ENCODE results near the gene ADRM1. TPM values are rescaled to one million over a fixed set of nuclear protein-coding genes. Genes with fewer than 3 reads are reported as not detected.

The ADRM1 gene
- total RNA-seq, 2 experiments from 2014 or later = 97.7 to 103 TPM

DNA sequence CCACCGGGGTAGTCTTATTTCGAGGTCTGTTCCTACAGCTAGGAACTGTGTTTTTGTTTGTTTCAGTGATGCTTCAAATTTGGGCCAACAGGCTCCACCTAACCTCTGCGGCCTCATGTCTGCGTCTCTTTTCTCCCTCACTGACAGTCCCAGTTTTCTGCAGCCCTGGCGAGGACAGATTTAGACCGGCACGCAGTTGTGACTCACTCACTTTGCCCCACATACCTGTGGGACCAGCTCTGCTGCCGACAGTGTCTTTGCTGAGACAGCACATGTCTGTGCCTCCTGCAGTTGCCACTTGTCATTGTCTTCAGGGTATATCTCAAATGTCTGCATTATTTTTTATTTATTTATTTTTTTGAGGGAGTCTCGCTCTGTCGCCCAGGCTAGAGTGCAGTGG is 35.3 kb upstream of the ADRM1 start:
- no peaks in the 10 kb centered on the region for H3K4me1 Mint-ChIP-seq (ENCODE audit: low read depth)
- ATAC-seq (no peak), DNase-seq (no peak)
- H3K27ac Mint-ChIP-seq = no peak overlapping the region
- H3K9me3 Mint-ChIP-seq (ENCODE audit: insufficient read depth) = no peaks in the 10 kb centered on the region
- H3K4me3 Mint-ChIP-seq = no peak overlapping the region
- ChIA-PET CTCF (no interaction called here), POLR2A (no interaction called here)
- peaks cover 15% of the 10 kb centered on the region for H3K36me3 Mint-ChIP-seq (ENCODE audit: low read depth)
- no peaks in the 10 kb centered on the region for H3K27me3 Mint-ChIP-seq (ENCODE audit: low read depth)

DNA sequence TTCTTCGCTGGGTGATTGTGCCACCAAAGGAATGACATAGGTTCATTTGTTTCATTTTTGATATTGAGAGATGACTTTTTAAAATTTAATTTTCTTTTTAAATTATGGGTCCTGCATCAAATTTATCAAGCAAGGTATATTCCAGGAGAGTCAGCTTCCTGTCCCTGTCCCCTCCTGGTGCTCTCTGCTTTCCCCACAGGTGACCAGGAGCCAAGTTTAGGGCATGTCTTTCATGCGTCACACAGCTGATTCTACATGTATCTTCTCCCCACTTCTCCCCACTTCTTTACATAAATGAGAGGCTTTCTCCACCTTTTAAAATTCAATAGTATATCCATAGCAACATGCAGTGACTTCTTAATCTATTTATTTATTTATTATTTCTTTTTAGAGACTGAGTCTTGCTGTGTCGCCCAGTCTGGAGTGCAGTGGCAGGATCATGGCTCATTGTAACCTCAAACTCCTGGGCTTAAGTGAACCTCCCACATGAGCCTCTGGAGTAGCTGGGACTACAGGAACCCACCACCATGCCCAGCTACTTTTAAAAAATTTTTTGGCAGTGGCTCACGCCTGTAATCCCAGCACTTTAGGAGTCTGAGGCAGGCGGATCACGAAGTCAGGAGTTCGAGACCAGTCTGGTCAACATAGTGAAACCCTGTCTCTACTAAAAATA is 34.4 kb upstream of the ADRM1 start:
- CTCF ChIA-PET = no interaction called here

DNA sequence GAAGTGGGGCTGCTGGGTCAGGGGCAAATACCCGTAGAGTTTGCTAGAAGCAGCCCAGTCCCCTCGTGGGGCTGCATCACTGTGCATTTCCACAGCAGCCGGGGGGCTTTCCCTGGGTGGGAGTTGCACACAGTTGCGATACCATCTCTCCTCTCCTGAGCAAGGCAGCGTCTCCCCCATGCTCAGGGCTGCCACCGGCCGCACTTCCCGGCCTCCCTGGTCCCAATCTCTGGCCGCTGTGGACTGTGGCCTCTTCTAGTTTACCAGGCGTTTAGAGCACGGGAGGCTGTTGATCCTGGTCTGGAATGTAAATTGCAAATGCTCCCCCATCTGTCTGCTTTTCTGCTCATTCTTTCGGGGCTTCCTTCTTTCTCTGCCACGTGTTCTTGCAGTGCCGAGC is 33.4 kb upstream of the ADRM1 start:
- H3K27ac Mint-ChIP-seq = no peak overlapping the region
- DNase-seq (no peak), ATAC-seq (no peak)
- POLR2A ChIA-PET = no interaction called here
- H3K9me3 Mint-ChIP-seq (ENCODE audit: insufficient read depth) = no peaks in the 10 kb centered on the region
- CTCF ChIA-PET = no interaction called here
- no peaks in the 10 kb centered on the region for H3K27me3 Mint-ChIP-seq (ENCODE audit: low read depth)
- no peaks in the 10 kb centered on the region for H3K4me1 Mint-ChIP-seq (ENCODE audit: low read depth)
- H3K4me3 Mint-ChIP-seq = no peak overlapping the region
- peaks cover 13% of the 10 kb centered on the region for H3K36me3 Mint-ChIP-seq (ENCODE audit: low read depth)

More for the DNA sequence above, 34.4 kb upstream of the ADRM1 start:
- POLR2A ChIA-PET = interaction anchor here (0.5 kb wide), 1 partner anchor 64 kb away, joined by 3 read pairs; no protein-coding TSS in a partner anchor
- H3K27me3 Mint-ChIP-seq (ENCODE audit: low read depth) = no peaks in the 10 kb centered on the region
- H3K27ac Mint-ChIP-seq = no peak overlapping the region
- ATAC-seq (no peak), DNase-seq (no peak)
- no peaks in the 10 kb centered on the region for H3K9me3 Mint-ChIP-seq (ENCODE audit: insufficient read depth)
- H3K4me3 Mint-ChIP-seq = no peak overlapping the region
- H3K36me3 Mint-ChIP-seq (ENCODE audit: low read depth) = peaks cover 12% of the 10 kb centered on the region
- H3K4me1 Mint-ChIP-seq (ENCODE audit: low read depth) = no peaks in the 10 kb centered on the region

DNA sequence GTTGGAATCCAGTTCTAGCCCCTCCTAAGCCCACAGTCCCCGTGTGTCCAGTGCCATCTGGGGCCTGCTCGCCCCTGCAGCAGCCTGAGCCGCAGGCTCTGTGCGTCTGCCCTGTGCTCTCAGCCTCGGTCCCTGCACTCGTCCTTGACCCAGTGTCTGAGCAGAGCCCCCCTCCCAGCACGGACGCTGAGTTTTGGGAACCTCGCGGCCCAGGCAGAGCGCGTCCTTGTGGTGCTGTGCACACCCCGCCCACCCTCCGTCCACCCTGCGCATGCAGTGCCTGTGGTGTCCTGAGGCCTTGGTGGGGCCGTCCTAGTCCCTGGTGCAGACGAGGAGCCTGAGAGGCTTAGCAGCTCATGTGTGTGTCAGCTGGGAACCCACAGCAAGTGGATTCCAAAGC is 32.9 kb upstream of the ADRM1 start:
- no peaks in the 10 kb centered on the region for H3K27me3 Mint-ChIP-seq (ENCODE audit: low read depth)
- H3K27ac Mint-ChIP-seq = no peak overlapping the region
- ChIA-PET CTCF (no interaction called here), POLR2A (no interaction called here)
- H3K4me3 Mint-ChIP-seq = no peak overlapping the region
- no peak for ATAC-seq
- DNase-seq = no peak
- H3K4me1 Mint-ChIP-seq (ENCODE audit: low read depth) = no peaks in the 10 kb centered on the region
- no peaks in the 10 kb centered on the region for H3K9me3 Mint-ChIP-seq (ENCODE audit: insufficient read depth)
- H3K36me3 Mint-ChIP-seq (ENCODE audit: low read depth) = peaks cover 9% of the 10 kb centered on the region

DNA sequence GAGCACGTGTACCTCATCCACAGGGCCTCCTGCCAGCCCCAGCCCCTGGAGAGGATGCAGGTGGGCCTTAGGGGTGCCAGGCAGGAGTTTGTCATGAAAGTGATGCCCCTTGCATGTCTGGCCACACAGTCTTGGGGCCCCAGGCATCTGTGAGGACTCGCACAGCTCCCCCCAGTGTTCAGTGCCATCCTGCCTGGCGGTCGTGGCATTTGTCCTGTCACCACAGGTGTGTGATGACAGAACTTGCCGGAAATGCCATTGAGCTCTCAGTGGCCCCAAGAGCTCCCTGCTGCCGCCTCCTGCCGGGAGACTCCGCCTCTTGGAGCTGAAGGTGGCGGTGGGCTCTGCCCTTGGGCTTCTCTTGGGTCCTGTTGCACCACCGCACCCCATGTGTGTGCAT is 30.6 kb upstream of the ADRM1 start:
- H3K4me3 Mint-ChIP-seq = no peak overlapping the region
- no peak for DNase-seq
- H3K36me3 Mint-ChIP-seq (ENCODE audit: low read depth) = peaks cover 6% of the 10 kb centered on the region

DNA sequence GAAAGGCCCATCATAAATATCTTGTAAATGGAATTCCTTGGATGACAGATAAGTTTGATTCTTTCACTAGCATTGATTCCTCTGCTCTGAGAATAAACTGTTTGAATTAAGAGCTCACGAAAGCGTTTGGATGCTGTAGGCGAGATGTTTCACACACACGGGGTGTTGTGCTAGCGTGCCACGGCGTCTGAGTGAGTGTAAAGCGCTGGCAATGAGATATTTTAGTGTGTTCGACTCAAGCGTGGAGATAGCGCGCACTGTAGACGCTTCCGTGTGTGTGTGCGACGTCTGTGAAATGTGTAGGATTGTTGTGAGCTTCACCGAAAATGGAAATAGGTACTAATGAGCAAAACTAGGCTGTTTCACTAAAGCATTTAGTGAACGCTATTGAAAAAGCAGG is 29.4 kb upstream of the ADRM1 start:
- Mint-ChIP-seq H3K4me3 (no peak overlapping the region), H3K27me3 (ENCODE audit: low read depth) (no peaks in the 10 kb centered on the region), H3K36me3 (ENCODE audit: low read depth) (peaks cover 6% of the 10 kb centered on the region), H3K4me1 (ENCODE audit: low read depth) (no peaks in the 10 kb centered on the region), H3K27ac (no peak overlapping the region), H3K9me3 (ENCODE audit: insufficient read depth) (no peaks in the 10 kb centered on the region)
- ATAC-seq (no peak), DNase-seq (no peak)
- POLR2A ChIA-PET = interaction anchor here (0.7 kb wide), 1 partner anchor 113 kb away, joined by 4 read pairs; the partner anchor contains the start of gene RPS21
- CTCF ChIA-PET = no interaction called here

More for the DNA sequence above, 30.6 kb upstream of the ADRM1 start:
- H3K9me3 Mint-ChIP-seq (ENCODE audit: insufficient read depth) = no peaks in the 10 kb centered on the region
- no peak overlapping the region for H3K27ac Mint-ChIP-seq
- no peaks in the 10 kb centered on the region for H3K4me1 Mint-ChIP-seq (ENCODE audit: low read depth)
- CTCF ChIA-PET = no interaction called here
- no peaks in the 10 kb centered on the region for H3K27me3 Mint-ChIP-seq (ENCODE audit: low read depth)
- no peak for ATAC-seq
- POLR2A ChIA-PET = no interaction called here

DNA sequence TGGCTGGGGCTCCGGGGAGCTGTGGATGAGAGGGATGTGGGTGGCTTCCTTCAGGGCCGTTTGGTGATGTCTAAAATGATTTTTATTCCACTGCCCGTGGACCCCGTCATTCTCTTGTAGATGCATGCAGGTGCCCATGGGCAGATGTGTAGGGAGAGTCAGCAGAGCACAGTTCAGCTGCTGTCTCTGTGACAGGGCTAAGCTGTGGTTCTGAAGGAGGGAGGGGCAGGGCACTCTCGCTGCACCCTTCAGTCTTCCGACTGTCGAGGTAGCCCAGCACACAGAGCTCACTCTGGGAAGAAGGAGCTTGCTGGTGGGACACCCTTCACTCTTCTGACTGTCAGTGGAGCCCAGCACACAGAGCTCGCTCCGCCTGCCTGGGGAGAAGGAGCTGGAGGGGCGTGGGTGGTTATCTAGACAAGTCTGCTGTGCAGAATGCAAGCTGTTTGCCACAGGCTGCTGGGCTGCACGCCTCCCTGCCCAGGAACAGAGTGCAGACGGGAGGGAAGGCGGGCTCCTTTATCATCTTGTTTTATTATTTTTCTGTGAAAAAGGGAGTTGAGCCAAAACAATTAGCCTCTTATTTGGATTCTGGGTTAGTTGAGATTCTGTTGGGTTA is 28.4 kb upstream of the ADRM1 start:
- no peaks in the 10 kb centered on the region for H3K9me3 Mint-ChIP-seq (ENCODE audit: insufficient read depth)
- H3K4me1 Mint-ChIP-seq (ENCODE audit: low read depth) = no peaks in the 10 kb centered on the region
- H3K36me3 Mint-ChIP-seq (ENCODE audit: low read depth) = peaks cover 7% of the 10 kb centered on the region
- POLR2A ChIA-PET = no interaction called here
- no peak overlapping the region for H3K4me3 Mint-ChIP-seq
- no peak for DNase-seq
- no peak for ATAC-seq
- no peak overlapping the region for H3K27ac Mint-ChIP-seq
- CTCF ChIA-PET = no interaction called here
- H3K27me3 Mint-ChIP-seq (ENCODE audit: low read depth) = no peaks in the 10 kb centered on the region

DNA sequence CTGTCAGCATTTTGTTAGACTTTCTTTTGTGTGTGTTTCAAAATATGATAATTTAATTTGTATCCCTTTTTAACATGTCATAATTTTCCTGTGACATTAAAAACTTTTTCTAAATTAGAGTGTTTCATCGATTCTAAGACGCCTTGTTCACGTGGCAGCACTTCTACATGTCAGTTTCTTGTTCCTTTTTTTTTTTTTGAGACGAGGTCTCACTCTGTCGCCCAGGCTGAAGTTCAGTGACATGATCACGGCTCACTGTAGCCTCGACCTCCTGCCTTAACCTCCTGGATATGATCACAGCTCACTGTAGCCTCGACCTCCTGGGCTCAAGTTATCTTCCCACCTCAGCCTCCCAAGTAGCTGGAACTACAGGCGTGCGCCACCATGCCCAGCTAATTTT is 27.6 kb upstream of the ADRM1 start:
- ChIA-PET POLR2A (no interaction called here), CTCF (no interaction called here)
- Mint-ChIP-seq H3K4me1 (ENCODE audit: low read depth) (no peaks in the 10 kb centered on the region), H3K27me3 (ENCODE audit: low read depth) (no peaks in the 10 kb centered on the region), H3K27ac (no peak overlapping the region), H3K4me3 (no peak overlapping the region), H3K9me3 (ENCODE audit: insufficient read depth) (no peaks in the 10 kb centered on the region), H3K36me3 (ENCODE audit: low read depth) (peaks cover 9% of the 10 kb centered on the region)
- DNase-seq (no peak), ATAC-seq (no peak)

DNA sequence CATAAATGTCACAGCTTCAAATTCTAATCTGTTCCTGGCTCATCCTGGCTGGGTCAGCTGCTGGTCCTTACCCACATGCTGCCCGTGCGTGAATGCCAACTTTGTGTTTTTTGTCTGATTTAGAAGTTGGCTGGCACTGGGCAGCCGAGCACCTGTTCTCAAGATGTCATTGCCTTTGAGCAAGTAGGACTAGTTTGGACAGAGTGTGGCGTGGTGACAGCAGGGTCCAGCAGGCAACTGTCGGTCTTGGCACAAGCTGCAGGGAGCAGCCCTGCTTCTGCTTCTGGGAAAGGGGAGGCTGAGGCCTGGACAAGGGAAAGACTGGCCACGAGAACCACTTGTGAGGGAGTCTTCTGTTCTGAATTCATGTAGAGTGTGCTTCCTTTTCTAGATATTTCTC is 26.4 kb upstream of the ADRM1 start:
- ChIA-PET POLR2A (no interaction called here), CTCF (no interaction called here)
- H3K4me3 Mint-ChIP-seq = no peak overlapping the region
- no peak overlapping the region for H3K27ac Mint-ChIP-seq
- peaks cover 10% of the 10 kb centered on the region for H3K36me3 Mint-ChIP-seq (ENCODE audit: low read depth)
- no peak for DNase-seq
- no peaks in the 10 kb centered on the region for H3K4me1 Mint-ChIP-seq (ENCODE audit: low read depth)
- no peaks in the 10 kb centered on the region for H3K9me3 Mint-ChIP-seq (ENCODE audit: insufficient read depth)
- ATAC-seq = no peak
- H3K27me3 Mint-ChIP-seq (ENCODE audit: low read depth) = no peaks in the 10 kb centered on the region

DNA sequence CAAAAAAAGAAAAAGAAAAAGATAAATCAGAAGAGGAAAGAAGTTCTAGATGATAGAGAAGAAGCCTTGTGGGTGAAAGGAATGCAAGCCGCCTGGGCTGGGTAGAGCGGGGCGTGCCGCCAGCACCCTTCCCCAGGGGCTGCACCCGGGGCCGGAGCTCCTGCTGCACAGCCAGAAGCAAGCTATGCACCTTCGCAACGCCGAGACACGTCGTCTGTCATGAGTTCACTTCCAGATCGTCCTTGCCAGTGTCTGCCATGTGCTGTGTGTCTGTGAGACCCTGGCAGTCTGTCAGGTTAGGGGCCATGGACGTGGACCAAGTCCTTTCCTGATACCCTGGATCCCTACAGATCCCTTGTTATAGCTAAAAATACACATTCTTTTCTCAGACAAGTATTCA is 25.5 kb upstream of the ADRM1 start:
- POLR2A ChIA-PET = no interaction called here
- no peak for ATAC-seq

DNA sequence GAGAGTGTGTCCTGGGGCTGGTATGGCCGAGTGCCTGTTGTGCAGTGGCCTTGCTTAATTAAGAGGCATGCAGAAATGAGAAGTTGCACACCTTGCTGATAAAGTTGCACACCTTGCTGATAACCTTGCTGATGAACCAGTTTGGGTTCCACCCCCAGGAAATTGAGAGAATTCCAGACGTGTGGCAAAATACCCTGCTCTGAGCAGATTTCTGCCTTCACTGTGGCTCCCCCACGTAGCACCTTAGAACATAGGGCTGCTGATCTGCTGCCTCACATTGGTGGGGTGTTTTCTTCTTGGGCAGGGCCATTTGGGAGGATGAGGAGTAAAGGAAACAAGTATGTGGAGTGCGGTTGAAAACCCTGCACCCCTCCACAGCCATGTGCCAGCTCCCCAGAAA is 22.5 kb upstream of the ADRM1 start:
- POLR2A ChIA-PET = no interaction called here
- Mint-ChIP-seq H3K27ac (no peak overlapping the region), H3K36me3 (ENCODE audit: low read depth) (peaks cover 11% of the 10 kb centered on the region), H3K4me3 (no peak overlapping the region), H3K9me3 (ENCODE audit: insufficient read depth) (no peaks in the 10 kb centered on the region), H3K4me1 (ENCODE audit: low read depth) (no peaks in the 10 kb centered on the region), H3K27me3 (ENCODE audit: low read depth) (no peaks in the 10 kb centered on the region)
- ATAC-seq (no peak), DNase-seq (no peak)
- CTCF ChIA-PET = no interaction called here

More for the DNA sequence above, 25.5 kb upstream of the ADRM1 start:
- H3K27ac Mint-ChIP-seq = no peak overlapping the region
- H3K36me3 Mint-ChIP-seq (ENCODE audit: low read depth) = peaks cover 17% of the 10 kb centered on the region
- no peaks in the 10 kb centered on the region for H3K4me1 Mint-ChIP-seq (ENCODE audit: low read depth)
- H3K27me3 Mint-ChIP-seq (ENCODE audit: low read depth) = no peaks in the 10 kb centered on the region
- H3K9me3 Mint-ChIP-seq (ENCODE audit: insufficient read depth) = no peaks in the 10 kb centered on the region
- H3K4me3 Mint-ChIP-seq = no peak overlapping the region
- DNase-seq = no peak
- CTCF ChIA-PET = no interaction called here

DNA sequence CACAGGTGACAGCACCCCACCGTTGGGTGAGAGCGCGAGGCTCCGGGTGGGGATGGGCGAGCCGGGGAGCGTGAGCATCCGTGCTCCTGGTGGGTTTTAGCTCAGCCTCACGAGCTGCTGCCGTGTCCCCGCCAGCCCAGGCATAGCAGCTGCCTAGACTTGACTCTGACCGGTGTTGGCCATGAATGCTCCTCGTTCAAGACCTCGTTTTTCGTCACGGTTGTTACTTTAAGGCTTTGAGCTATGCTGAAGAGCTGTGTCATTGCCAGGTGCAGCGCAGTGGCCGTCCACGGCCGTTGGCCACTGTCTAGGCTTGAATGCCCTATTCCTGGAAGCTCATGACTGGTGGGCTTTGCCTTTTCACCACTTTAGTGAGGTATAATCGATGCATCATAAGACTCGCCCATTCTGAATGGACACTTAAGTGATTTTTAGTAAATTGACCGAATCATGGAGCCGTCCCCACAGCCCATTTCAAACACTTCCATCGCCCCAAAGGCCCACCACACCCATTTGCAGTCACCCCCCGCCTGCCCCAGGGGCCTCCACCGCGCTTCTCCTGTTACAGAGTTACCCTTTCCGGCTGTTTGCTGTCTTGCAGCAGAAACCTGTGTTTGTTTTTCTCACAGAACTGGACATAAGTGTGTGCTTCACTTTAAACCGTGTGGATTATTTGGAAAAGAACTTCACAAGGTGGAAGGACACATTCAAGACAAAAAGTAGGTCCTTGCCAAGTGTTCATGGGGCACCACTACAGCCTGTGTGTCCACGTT is 21.4 kb upstream of the ADRM1 start:
- POLR2A ChIA-PET = no interaction called here
- DNase-seq (no peak), ATAC-seq (no peak)
- H3K4me1 Mint-ChIP-seq (ENCODE audit: low read depth) = no peaks in the 10 kb centered on the region
- H3K4me3 Mint-ChIP-seq = no peak overlapping the region
- no peak overlapping the region for H3K27ac Mint-ChIP-seq
- H3K27me3 Mint-ChIP-seq (ENCODE audit: low read depth) = no peaks in the 10 kb centered on the region
- peaks cover 11% of the 10 kb centered on the region for H3K36me3 Mint-ChIP-seq (ENCODE audit: low read depth)
- CTCF ChIA-PET = no interaction called here
- no peaks in the 10 kb centered on the region for H3K9me3 Mint-ChIP-seq (ENCODE audit: insufficient read depth)
